MM.1S (cell line): Measurements from ENCODE around the gene HSPA12B.

Experiments
- DNase-seq: peaks from one replicate; pipeline ENCODE4 v3.0.0-alpha.2; 2015
- H2AFZ ChIP-seq: fragments of 300-600 bp; sonication (generic); 2 replicates; pipeline ENCODE4 v1.6.0; 2016; ENCODE audit warnings: antibody characterized with exemption, low read length
- H3F3A ChIP-seq: fragments of 300-600 bp; sonication (generic); 2 replicates; pipeline ENCODE4 v1.6.1; 2016; ENCODE audit warnings: mild to moderate bottlenecking, antibody characterized with exemption, low read length, moderate library complexity, mixed read lengths; ENCODE audit not compliant: insufficient read depth
- H3K27ac ChIP-seq: fragments of 300-600 bp; sonication (generic); 2 replicates; pipeline ENCODE4 v1.5.1; 2016; ENCODE audit warnings: mild to moderate bottlenecking, low read length
- H3K27me3 ChIP-seq: fragments of 300-600 bp; sonication (generic); replicated peaks from 2 replicates; pipeline ENCODE4 v1.6.0; 2016; ENCODE audit warnings: low read length; ENCODE audit not compliant: insufficient read depth
- H3K36me3 ChIP-seq: fragments of 300-600 bp; sonication (generic); replicated peaks from 2 replicates; pipeline ENCODE4 v1.6.1; 2016; ENCODE audit warnings: mild to moderate bottlenecking, low read length, mixed read lengths; ENCODE audit not compliant: insufficient read depth
- H3K4me1 ChIP-seq: fragments of 300-600 bp; sonication (generic); 2 replicates; pipeline ENCODE4 v1.6.1; 2016; ENCODE audit warnings: low read length, mixed read lengths
- H3K4me2 ChIP-seq: fragments of 300-600 bp; sonication (generic); 2 replicates; pipeline ENCODE4 v1.6.0; 2016; ENCODE audit warnings: low read depth, low read length
- H3K4me3 ChIP-seq: fragments of 300-600 bp; sonication (generic); 2 replicates; pipeline ENCODE4 v1.5.1; 2016; ENCODE audit warnings: low read length, mixed read lengths
- H3K79me2 ChIP-seq: fragments of 300-600 bp; sonication (generic); 2 replicates; pipeline ENCODE4 v1.6.1; 2016; ENCODE audit warnings: mixed run types, low read length, mixed read lengths
- H3K9ac ChIP-seq: fragments of 300-600 bp; sonication (generic); 2 replicates; pipeline ENCODE4 v1.6.1; 2016; ENCODE audit warnings: low read length, mixed read lengths
- H3K9me2 ChIP-seq: fragments of 300-600 bp; sonication (generic); replicated peaks from 2 replicates; pipeline ENCODE4 v1.6.1; 2016; ENCODE audit warnings: mild to moderate bottlenecking, low read length, mixed read lengths; ENCODE audit not compliant: insufficient read depth
- H3K9me3 ChIP-seq: fragments of 300-600 bp; sonication (generic); replicated peaks from 2 replicates; pipeline ENCODE4 v1.6.1; 2016; ENCODE audit warnings: mild to moderate bottlenecking, low read length, mixed read lengths; ENCODE audit not compliant: insufficient read depth
- H4K20me1 ChIP-seq: fragments of 300-600 bp; sonication (generic); 2 replicates; pipeline ENCODE4 v1.6.1; 2016; ENCODE audit warnings: mild to moderate bottlenecking, low read length, moderate library complexity, mixed read lengths; ENCODE audit not compliant: insufficient read depth
- EZH2 ChIP-seq: fragments of 300-600 bp; sonication (generic); optimal IDR thresholded peaks from 2 replicates; pipeline ENCODE3; 2017; ENCODE audit warnings: low read depth, mild to moderate bottlenecking, antibody characterized with exemption, low read length, mixed read lengths
- EZH2phosphoT487 ChIP-seq: fragments of 300-600 bp; sonication (generic); IDR thresholded peaks from 2 replicates; pipeline ENCODE4 v1.6.1; 2018; ENCODE audit warnings: antibody characterized with exemption, low read length
- TF ChIP-seq, protein P1 (sequence below): fragments of 300-600 bp; sonication (generic); IDR thresholded peaks from 2 replicates; pipeline ENCODE4 v1.5.1; 2016; ENCODE audit warnings: antibody characterized with exemption, low read length, mixed read lengths

Gene HSPA12B

DNA sequence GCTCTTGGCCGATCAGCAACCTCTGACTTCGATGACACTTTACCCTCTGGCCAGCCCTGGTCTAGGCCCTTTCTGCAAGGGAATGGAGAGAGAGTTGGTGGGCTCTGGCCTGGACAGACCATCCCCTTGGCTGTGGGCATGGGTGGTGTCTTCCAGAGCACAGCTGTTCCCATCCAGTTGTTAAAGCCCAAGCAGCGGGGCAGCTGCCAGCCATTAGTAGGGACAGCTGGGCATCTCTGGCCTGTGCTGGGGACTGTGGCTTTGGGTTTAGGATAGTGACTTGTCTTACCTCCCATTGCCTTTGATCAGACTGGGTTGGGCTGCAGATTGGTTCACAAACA is 66.4 kb downstream of the HSPA12B start:
- Histone ChIP-seq H3K4me2 (peak overlapping the region; percentile 88), H2AFZ (no peak overlapping the region), H3K79me2 (peaks cover 49% of the 10 kb centered on the region), H3K9ac (peak overlapping the region; percentile 75; the same call in 1 of the 2 replicates), H4K20me1 (no peaks in the 10 kb centered on the region), H3K4me3 (no peak overlapping the region), H3K27me3 (no peaks in the 10 kb centered on the region), H3K9me2 (no peaks in the 10 kb centered on the region), H3K36me3 (peaks cover 3% of the 10 kb centered on the region), H3K9me3 (no peaks in the 10 kb centered on the region), H3K27ac (peak overlapping the region; percentile 94; the same call in 1 of the 2 replicates), H3K4me1 (peaks cover 32% of the 10 kb centered on the region), H3F3A (peaks cover 21% of the 10 kb centered on the region)
- DNase-seq, result no peak
- TF ChIP-seq EZH2phosphoT487, result no peak
- TF ChIP-seq, protein P1, sequence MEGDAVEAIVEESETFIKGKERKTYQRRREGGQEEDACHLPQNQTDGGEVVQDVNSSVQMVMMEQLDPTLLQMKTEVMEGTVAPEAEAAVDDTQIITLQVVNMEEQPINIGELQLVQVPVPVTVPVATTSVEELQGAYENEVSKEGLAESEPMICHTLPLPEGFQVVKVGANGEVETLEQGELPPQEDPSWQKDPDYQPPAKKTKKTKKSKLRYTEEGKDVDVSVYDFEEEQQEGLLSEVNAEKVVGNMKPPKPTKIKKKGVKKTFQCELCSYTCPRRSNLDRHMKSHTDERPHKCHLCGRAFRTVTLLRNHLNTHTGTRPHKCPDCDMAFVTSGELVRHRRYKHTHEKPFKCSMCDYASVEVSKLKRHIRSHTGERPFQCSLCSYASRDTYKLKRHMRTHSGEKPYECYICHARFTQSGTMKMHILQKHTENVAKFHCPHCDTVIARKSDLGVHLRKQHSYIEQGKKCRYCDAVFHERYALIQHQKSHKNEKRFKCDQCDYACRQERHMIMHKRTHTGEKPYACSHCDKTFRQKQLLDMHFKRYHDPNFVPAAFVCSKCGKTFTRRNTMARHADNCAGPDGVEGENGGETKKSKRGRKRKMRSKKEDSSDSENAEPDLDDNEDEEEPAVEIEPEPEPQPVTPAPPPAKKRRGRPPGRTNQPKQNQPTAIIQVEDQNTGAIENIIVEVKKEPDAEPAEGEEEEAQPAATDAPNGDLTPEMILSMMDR, result no peak
- TF ChIP-seq EZH2, result no peak

DNA sequence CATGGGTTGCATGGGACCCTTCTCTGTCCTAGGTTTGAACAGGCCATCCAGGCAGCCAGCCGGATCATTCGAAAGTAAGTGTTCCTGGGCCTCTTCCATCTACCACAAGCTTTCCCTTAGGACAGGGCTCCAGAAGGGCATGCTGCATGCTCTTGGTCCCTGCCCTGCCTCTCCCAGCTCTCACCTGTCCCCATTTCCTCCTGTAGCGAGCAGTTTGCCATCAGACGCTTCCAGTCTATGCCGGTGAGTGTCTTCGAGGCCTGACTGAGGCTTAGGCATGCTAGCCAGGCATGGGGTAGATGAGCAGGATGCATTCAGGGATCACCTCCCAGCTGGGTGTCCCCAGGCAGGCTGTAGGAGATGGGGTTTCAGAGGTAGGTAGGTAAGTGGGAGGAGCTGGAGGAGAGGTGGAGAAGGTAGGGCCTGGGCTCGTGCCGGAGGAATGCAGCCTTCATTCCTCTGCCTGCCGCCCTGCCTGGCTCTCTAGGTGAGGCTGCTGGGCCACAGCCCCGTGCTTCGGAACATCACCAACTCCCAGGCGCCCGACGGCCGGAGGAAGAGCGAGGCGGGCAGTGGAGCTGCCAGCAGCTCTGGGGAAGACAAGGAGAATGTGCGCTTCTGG is 67.9 kb downstream of the HSPA12B start:
- TF ChIP-seq EZH2 (no peak), EZH2phosphoT487 (no peak)
- TF ChIP-seq, protein P1, result no peak
- Histone ChIP-seq H3K27ac (no peak overlapping the region), H3K4me3 (no peak overlapping the region)

DNA sequence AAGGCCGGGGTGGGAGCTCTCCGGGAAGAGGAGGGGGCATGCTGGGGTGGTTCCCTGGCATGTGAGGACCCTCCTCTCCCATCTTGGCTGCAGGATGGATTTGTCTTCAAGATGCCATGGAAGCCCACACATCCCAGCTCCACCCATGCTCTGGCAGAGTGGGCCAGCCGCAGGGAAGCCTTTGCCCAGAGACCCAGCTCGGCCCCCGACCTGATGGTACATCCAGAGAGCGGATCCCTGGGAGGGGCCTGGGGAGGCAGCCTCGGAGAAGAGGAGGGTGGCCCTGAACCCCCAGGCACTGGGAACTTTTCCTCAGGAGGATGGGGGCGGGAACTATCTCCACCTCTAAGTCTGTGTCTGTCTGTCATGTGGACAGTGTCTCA is 68.4 kb downstream of the HSPA12B start:
- no peak overlapping the region for H3K4me2 ChIP-seq
- no peak overlapping the region for H2AFZ ChIP-seq
- peaks cover 21% of the 10 kb centered on the region for H3F3A ChIP-seq
- H3K79me2 ChIP-seq, result peaks cover 49% of the 10 kb centered on the region
- H3K27ac ChIP-seq, result no peak overlapping the region
- no peak overlapping the region for H3K4me3 ChIP-seq
- DNase-seq, result no peak
- H3K4me1 ChIP-seq, result peaks cover 23% of the 10 kb centered on the region
- peaks cover 3% of the 10 kb centered on the region for H3K36me3 ChIP-seq
- no peaks in the 10 kb centered on the region for H3K9me2 ChIP-seq
- H3K9ac ChIP-seq, result no peak overlapping the region
- H3K9me3 ChIP-seq, result no peaks in the 10 kb centered on the region
- TF ChIP-seq, protein P1, result no peak
- TF ChIP-seq EZH2phosphoT487 (no peak), EZH2 (no peak)
- no peaks in the 10 kb centered on the region for H3K27me3 ChIP-seq
- H4K20me1 ChIP-seq, result no peaks in the 10 kb centered on the region

More for the DNA sequence above, 67.9 kb downstream of the HSPA12B start:
- Histone ChIP-seq H3K36me3 (peaks cover 3% of the 10 kb centered on the region), H2AFZ (no peak overlapping the region), H3F3A (peaks cover 21% of the 10 kb centered on the region), H3K4me2 (no peak overlapping the region), H3K9me3 (no peaks in the 10 kb centered on the region), H3K9me2 (no peaks in the 10 kb centered on the region), H3K79me2 (peaks cover 49% of the 10 kb centered on the region), H3K27me3 (no peaks in the 10 kb centered on the region), H4K20me1 (no peaks in the 10 kb centered on the region), H3K4me1 (peaks cover 23% of the 10 kb centered on the region), H3K9ac (no peak overlapping the region)
- no peak for DNase-seq
